ENCODE data around the gene CHKA.
A peak's percentile ranks its signal among the peaks of the same experiment; 100 is the strongest.

The CHKA gene

DNA sequence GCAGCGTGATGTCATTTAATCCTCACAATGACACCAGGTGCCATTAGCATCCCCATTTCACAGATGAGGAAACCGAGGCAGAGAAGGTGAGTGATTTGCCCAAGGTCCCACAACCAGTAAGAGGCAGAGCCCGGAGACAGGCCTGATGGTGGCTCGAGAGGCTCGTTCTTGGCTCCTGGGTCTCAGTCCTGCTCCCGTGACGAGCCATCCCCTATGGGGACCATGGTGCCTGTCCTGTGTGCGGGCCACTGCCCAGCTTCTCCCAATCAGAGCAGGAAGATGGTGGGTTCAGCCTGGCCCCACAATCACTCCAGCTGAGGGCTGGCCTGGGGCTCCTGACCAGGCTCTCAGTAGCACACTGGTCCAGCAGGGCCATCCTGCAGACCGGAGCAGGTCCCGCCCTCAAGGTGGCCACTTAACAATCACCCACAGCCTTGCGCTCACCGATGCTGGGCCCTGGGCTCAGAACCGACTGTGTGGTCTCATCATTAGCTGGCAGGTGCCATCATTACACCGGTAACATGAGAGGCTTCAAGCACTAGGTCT lies 107.5 kb downstream of the CHKA start:
- no peak for DNase-seq (ENCODE audit: low read depth)

DNA sequence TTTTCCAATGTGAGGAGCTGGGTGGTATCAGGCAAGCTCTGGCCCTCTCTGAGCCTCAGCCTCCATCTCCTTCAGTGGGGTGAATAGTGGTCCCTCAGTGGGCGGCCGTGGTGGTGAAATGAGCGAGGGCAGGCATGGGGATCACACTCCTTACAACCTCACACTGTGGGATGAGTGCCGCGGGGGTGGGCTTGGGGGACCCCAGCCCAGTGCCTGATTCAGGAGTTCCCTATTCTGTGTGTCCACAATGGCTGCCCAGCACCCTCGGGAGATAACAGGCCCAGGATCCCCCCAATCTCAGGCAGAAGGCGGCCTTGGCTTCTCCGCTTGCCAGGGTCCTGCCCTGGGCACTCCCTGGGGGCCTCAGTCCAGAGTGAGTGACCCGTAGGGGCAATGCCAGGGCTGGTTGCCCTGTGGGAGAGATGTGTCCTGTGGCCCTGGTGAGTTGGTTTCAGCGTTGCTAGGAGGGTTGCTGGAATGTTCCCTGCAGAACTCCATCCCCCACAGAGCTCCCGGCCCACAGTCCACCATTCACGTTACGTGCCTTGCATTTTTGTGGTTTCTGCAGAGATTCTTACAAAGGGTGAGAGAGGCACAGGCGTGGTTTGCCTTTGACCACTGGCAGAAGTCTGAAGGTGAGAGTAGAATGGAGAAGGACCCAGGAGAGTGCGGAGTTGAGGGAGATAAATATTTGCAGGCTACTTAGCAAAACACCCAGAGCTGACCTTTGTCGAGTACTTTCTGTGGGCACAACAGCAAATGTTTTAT lies 108.2 kb downstream of the CHKA start:
- DNase-seq (ENCODE audit: low read depth) = no peak

DNA sequence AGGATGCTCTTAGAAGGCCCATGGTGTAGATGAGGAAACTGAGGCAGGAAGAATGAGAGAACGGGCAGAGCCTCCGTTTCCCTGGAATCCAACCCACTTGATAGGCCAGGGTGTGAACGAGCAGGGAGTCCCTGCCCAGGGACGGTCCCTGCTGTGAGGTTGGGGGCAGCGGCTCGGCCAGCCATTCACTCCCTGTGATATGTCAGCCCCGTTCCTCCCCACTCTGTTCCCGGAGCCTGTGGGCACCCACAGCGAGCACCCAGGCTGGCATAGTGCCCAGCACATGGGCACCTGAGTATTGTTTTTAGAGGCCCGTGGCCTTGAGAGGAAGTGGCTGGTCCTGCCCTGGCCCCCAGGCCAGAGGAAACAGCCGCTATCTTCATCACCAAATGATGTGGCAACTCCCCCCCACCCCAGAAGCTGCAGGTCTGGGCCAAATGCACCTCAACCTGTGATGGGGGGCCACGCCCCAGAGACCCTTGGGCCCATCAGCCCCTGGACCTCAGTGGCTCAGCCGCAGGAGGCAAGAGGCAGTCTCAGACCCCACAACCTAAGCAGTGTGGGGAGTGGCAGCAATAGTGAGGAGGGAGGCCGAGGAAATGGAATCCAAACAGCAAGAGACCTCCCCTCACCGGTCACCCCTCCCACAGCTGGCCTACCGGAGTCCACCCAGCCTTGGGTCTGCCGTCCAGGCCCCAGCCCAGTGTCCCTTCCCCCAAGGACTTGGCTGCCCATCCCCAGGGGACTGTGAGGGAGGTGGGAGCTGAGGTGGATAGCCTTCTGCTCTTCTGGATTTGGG lies 108.9 kb downstream of the CHKA start:
- no peak for DNase-seq (ENCODE audit: low read depth)

DNA sequence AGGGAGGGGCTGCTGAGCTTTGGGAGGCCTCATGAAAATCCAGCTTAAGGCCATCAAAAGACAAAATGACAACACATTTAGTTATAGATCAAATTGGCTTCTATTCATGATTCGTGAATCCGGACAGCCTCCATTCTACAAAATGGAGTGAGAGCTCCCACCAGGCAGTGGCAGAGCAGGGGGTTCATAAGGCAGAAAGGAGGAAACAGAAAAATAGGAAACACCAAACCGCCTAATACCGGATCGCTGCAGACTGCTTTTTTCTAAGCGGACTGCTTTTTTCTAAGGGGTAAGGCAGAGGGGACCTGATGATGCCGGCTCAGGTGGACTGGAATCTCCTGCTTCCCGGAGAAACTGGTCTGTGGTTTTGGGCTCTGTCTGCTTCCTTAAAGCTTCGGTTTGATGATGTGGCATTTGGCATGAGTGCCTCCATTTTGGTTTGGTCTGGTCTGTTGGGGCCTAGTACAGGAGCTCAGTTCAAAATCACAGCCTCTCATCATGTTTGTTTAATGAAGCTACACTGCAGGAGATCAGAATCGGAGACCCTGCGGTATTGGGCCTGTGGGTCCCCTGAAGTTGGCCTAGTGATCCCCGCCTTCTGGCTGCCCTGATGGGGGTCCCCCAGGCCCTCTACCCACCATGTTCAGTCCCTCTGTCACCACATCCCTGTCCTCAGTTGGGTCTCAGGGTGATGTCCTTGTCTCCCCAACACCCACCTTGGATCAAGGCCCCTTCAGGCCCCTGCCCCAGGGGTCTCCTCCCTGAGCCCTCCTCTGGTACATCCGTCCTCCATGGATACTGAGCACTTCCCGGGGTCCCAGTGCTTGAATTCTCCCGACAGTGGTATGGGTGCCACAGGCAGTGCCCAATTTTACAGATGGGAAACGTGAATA lies 109.9 kb downstream of the CHKA start:
- DNase-seq (ENCODE audit: low read depth) = no peak

DNA sequence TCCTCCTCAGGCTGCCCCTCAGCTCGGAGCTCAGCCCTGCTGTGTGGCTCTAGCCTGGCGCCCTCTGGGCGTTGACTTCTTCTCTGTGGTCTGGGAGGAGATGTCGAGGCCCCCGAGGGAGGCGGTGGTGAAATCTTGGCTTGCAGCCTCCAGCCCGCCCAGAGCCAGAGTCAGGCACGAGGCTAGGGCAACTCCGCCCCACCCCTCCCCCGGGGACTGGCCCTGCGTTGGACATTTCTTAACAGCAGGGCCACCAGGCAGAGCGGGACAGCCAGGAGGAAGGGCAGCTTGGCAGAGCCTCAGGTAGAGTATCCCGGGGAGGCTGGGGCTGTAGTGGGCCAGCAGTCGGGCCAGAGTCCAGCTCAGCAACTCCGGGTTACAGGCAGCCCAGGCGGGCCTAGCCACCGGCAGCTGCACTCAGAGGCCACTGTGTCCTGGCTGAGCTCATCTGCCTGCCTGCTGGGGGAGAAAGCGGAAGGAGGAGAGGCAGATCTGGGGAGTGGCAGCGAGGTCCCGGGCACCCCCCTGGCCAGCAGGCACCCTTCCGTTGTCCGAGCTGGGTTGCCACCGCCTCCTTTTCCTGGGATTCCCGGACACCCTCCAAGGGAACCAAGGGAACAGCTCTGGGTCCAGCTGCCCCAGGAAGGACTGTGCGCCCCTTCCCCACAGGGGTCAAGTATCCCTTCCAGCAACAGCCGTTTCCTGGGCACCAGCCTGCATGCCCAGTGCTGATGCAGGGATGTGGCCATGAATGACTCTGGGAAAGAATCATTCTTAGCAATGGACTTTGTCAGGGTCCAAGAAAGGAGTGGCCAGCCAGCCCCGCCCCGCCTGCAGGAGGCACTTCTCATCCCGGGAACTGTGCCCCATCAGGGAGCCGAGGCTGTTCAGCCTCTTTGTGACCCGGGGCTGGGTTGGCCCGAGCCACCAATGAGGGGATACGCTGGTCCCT lies 110.8 kb downstream of the CHKA start, which contains the start of gene ALDH3B1:
ALDH3B1 (plus strand) TSS at position 238 of the 952 bp plus-strand sequence. CDS start 4,971 bp downstream, outside the sequence.
- no peak for DNase-seq (ENCODE audit: low read depth)

DNA sequence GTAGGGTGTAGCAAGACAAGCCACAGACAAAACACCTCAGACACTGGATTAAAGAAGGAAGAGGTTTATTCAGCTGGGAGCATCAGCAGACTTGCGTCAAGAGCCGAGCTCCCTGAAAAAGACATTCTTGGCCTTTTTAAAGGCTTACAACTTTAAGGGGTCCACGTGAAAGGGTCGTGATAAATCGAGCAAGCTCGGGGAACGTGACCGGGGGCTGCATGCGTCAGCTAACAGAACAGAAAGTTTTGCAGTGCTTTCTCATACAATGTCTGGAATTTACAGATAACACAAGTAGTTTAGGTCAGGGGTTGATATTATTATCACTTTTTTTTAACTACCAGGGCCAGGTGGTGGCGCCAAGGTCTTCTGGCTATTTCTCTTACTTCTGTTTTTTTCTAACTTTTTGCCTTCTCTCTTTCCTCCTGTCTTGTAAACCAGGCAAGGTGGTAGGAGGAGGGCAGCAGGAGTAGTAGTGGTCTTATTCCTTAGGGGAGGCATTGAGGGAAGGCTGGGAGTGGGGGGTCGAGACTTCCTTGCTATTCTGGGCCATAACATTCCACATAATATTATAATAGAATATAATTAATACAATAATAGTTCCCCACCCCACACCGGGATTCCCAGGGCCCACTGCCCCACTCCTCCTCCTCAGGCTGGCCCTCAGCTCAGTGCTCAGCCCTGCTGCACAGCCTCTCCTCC lies 111.6 kb downstream of the CHKA start:
- DNase-seq (ENCODE audit: low read depth) = no peak

DNA sequence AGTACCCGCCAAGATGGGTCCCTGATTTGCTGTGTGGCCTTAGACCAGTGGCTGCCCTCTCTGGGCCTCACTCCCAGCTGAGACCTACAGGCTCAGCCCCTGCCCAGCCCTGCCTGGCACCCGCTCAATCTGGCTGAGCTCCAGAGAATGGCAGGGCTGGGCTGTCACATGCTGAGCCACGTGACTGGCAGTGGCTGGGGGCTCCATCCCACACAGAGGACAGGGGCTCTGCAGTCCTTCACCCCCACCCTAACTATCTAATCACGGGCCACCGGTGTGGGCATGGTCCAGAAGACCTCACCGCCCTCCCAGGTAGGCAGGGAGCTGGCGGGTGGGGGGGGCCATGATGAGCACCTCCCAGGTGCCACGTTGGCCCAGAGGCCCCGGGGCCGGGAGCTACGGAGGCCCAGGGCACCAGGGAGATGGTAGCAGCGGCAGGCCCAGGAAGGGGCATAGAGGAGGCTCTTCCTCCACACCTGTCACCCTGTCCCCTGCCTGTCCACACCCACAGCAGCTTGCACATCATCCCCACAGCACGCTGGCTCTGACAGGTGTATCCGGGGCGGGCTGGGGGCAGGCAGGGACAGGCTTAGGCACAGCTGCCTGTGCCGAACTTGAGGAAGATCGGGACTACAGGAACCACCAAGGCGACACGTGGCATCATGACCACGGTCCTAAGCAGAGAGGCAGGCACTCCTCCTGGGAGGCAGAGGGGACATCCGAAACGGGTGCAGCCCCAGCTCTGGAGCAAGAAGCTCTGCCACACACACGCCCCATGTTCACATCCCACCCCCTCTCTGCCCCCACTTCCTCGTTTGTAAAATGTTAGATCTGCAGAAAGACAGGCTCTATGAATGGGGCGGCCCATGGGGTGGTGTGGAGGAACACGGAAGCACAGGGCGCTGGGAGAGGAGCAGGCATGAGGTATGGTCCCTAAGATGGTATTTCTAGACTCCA lies 112.5 kb downstream of the CHKA start:
- no peak for DNase-seq (ENCODE audit: low read depth)

DNA sequence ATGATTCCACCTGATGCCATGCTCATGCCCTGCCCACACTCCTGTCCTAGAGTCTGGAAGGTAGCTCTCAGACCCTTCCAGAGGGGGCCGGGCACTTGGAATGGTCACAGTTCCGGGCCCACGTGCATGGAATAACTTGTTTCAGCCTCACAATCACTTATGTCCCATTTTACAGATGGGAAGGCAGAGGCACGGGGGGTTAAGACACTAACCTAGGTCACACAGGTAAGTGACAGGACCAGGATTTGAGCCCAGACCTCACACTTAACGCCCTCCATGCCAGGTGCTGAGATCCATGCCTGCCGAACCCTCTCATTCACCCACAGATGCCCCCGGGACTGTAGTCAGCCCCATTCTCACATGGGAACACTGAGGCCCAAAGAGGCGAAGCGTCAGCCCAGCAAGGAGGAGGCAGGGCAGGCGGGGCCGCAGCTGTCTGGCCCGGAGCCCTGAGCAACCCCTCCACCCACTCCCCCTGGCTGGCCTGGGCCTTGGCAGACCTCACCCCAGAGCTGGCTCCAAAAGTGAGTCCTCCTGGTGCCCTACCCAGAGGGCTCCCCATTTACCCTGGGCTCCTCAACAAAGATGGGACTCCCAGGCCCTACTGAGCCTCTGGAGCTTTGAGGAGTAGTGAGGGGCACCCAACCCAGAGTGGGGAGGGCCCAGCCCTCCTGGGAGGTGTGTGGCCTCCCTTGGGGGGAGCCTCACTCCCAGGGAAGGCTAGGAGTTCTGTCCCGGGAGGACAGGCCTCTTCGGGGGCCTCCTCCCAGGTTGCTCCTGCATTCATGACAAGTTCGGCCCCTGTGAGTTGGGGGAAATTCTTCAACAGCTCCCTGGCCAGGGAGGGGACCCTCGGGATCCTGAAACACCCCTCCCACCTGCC lies 113.4 kb downstream of the CHKA start:
- no peak for DNase-seq (ENCODE audit: low read depth)

DNA sequence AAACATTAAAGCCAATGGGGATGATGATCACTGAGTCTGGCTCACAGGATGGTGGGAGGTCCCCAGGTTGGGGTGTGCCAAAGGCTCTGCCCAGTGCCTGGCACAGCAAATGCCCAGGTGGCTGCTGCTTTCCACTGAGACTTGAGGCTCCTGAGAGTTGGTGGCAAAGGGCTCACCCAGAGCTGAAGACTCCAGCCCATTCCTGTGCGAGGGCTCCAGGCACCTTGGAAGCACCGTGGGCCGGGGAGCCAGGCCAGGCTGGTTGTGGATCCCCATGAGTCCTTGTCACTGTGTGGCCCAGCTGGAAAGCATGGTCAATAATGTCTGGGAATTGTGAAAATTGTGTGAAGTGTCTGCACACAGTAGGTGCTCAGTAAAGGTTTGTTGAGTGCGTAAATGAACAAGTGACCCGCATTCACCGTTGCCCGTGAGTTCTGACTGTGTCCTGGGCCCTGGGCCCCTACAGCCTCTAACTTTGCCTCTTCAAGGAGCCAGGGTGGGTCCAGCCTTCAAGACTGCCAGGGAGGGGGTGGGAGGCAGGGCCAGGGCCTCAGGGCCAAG lies 114.5 kb downstream of the CHKA start:
- no peak for DNase-seq (ENCODE audit: low read depth)

DNA sequence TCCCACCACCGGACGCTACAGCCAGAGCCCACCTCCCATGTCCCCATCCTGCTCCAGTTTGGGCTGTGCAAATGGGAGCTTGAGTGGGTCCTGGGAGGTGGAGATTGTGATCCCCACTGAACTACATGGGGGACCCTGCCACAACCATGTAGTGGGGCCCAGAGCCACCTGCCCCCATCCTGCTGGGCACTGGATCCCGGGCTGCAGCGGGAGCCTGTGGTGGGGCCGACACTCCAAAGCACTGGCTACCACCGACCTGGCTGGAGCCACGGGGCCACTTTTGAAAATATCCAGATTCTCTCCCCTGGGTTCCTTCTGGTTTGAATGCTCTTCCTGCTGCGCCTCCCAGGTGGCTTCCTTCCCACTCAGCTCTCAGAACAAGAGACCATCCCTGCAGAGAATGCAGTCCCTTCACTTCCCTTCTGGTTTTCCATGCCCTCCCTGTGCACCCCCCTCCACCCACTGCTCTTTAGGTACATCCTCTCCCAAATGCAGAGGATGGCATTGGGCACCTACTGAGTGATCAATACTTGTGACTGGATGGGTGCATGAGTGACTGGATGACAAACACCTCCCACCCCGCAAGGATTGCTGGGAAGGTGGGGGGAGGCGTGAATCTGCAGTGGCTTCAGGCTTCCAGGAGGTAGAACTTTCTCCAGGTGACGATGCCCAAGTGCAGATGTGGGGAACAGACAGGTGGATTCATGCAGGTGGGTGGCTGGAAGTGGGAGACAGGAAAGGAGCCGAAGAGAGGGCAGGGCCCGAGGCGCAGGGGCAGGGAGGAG lies 116.4 kb downstream of the CHKA start:
- no peak for DNase-seq (ENCODE audit: low read depth)

DNA sequence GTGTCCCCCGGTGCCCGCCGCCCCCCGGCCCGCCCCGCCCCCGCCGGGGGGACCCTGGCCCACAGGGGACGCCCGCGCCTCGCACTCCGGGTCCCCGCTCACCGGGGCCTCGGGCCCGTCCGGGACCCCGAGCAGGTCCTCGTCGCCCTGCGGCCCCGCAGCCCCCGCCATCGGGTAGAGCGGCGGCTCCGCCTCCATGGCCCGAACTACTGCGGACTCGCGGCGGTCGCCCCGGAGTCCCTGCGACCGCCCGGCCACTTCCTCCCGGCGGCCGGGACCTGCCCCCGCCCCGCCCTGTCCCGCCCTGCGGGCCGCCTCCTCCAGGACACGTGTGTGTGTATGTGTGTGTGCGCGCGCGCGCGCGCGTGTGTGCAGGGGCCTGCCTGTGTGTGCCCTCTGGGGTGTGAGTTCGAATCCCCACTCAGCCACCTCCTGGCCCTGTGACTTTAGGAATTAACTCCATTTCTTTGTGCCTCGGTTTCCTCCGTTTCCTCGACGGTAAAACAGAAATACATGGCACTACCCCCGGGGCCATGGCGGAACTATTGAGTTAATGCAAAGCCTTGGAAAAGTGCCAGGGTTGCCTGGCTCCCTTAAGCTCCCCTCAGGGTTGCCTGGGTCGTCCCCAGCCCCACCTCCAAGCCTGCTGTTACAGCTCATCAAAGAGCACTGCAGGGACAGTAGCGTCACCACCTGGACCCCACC lies 117.2 kb downstream of the CHKA start, which contains the start of gene UNC93B1:
UNC93B1 (minus strand) TSS at position 252 of the 705 bp plus-strand sequence; CDS start at position 198, 54 bp downstream.
- peak; percentile 68 for DNase-seq (ENCODE audit: low read depth)

DNA sequence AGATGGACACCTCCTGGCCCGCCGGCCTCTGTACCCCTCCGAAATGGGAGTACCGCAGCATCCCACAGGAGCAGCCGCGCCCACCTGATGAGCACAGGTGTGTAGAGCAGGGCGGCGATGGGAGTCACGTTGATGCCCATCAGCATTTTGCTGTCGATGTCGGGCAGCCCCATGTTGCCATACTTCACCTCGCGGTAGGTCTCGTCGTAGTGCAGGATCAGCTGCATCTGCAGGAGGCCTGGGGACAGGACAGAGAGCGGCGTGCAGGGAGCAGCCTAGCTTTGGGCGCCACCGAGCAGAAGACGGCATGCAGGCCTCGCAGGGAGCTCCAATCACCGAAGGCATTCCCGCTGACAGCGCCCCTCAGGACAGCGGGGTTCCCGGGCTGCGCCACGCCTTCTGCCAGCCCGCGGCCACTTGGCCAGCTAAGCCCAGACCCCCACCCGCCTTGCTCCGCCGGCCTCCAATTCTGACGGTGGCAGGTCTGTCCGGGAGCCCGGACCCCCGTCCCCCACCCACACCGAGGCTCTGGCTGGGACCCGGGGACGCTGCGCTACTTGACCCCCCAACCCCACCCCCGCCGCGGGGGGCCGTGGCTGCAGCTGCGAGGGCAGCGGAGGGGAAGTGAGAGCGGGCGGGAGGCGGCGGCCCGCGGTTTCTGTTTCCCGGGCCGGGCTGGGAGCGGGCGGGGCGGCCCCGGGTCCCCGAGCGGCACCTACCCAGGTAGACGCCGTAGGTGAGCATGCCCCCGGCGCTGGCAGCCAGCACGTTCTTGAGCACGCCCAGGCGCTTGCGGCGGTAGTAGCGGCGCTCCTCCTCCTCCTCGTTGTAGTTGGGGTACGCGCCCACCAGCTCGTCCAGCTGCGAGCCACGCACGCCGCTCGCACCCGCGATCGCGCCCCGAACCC lies 118.0 kb downstream of the CHKA start:
- DNase-seq (ENCODE audit: low read depth) = peak; percentile 40
